GM18870 (cell line): Measurements from ENCODE around the gene CHPF2.

Source experiments
- ATAC-seq: cut with Tn5 transposase; IDR thresholded peaks from one replicate; pipeline ENCODE4 v1.9.1; 2021; ENCODE audit warnings: moderate library complexity; ENCODE audit not compliant: unreplicated experiment

CHPF2 gene

DNA sequence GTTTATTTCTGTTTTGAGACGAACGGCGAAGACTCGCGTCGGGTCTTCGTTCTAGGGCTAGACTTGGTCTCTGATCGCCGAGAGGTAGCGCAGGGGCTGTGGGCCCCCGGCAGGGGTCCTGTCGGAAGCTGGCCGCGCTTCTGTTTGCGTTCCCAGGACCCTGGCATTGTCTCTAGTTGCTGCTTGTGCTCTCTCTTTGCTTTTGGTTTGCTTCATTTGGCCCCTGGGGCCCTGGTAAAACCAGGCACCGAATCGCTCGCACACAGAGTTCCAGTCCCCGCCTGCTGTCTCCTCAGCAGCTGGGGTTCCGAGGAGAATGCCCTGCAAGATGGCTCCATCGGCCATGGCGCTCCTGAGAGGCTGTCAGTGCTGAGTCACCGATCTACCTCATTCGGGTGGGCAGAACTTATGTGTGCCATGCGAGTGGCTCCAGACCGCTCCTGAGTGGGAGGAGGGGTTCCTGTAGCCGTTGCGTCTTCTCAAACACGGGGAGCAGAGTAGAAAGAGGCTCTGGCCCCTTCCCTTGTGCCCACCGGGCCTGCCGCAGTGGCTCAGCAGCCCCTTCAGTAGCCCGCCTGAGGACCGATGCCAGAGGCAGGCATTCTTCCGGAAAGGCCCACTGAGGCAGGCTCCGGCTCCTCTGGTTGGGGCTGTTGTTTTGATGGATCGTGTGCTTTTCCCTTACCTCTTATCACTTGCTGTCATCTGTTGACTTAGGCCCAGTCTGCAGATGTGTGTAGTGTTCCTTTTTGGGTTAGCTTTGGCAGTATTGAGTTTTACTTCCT lies 826 bp downstream of the CHPF2 start:
- no peak for ATAC-seq

- no peak for ATAC-seq
These were observed 1.5 kb downstream of the CHPF2 start for GRCh38 chr7:151233804-151234203.

DNA sequence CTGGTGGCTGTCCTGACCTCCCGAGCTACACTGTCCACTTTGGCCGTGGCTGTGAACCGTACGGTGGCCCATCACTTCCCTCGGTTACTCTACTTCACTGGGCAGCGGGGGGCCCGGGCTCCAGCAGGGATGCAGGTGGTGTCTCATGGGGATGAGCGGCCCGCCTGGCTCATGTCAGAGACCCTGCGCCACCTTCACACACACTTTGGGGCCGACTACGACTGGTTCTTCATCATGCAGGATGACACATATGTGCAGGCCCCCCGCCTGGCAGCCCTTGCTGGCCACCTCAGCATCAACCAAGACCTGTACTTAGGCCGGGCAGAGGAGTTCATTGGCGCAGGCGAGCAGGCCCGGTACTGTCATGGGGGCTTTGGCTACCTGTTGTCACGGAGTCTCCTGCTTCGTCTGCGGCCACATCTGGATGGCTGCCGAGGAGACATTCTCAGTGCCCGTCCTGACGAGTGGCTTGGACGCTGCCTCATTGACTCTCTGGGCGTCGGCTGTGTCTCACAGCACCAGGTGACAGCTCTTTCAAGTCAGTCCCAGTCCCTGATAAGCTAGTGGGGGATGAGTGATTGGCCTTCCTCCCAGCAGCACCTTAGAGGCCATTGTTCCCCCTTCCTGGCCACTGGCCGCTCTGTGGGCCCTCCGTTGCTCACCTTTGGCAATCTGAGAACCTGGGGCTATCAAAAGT lies 3.0 kb downstream of the CHPF2 start:
- no peak for ATAC-seq

DNA sequence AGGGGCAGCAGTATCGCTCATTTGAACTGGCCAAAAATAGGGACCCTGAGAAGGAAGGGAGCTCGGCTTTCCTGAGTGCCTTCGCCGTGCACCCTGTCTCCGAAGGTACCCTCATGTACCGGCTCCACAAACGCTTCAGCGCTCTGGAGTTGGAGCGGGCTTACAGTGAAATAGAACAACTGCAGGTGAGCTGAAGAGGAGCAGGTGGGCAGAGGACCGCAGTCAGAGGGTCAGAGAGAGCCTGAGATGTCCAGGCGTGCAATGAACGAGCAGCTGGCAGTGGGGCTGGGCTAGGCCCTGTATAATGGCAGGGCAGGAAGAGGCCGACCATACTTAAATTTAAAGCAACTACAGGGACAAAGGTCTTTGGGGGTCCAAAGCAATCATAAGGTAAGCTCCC lies 4.1 kb downstream of the CHPF2 start:
- no peak for ATAC-seq

DNA sequence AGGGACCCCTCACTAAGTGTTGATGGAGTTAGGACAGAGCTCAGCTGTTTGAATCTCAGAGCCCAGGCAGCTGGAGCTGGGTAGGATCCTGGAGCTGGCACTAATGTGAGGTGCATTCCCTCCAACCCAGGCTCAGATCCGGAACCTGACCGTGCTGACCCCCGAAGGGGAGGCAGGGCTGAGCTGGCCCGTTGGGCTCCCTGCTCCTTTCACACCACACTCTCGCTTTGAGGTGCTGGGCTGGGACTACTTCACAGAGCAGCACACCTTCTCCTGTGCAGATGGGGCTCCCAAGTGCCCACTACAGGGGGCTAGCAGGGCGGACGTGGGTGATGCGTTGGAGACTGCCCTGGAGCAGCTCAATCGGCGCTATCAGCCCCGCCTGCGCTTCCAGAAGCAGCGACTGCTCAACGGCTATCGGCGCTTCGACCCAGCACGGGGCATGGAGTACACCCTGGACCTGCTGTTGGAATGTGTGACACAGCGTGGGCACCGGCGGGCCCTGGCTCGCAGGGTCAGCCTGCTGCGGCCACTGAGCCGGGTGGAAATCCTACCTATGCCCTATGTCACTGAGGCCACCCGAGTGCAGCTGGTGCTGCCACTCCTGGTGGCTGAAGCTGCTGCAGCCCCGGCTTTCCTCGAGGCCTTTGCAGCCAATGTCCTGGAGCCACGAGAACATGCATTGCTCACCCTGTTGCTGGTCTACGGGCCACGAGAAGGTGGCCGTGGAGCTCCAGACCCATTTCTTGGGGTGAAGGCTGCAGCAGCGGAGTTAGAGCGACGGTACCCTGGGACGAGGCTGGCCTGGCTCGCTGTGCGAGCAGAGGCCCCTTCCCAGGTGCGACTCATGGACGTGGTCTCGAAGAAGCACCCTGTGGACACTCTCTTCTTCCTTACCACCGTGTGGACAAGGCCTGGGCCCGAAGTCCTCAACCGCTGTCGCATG lies 5.2 kb downstream of the CHPF2 start:
- no peak for ATAC-seq

GRCh38 chr7:151238190-151238810 lies 6.0 kb downstream of the CHPF2 start:
- ATAC-seq: no peak

GRCh38 chr7:151238924-151239836 lies 6.9 kb downstream of the CHPF2 start:
- no peak for ATAC-seq

GRCh38 chr7:151239837-151240459 lies 7.7 kb downstream of the CHPF2 start:
- no peak for ATAC-seq

GRCh38 chr7:151240536-151240935 lies 8.3 kb downstream of the CHPF2 start:
- ATAC-seq: no peak

GRCh38 chr7:151240942-151241754 lies 8.9 kb downstream of the CHPF2 start:
- ATAC-seq: no peak

DNA sequence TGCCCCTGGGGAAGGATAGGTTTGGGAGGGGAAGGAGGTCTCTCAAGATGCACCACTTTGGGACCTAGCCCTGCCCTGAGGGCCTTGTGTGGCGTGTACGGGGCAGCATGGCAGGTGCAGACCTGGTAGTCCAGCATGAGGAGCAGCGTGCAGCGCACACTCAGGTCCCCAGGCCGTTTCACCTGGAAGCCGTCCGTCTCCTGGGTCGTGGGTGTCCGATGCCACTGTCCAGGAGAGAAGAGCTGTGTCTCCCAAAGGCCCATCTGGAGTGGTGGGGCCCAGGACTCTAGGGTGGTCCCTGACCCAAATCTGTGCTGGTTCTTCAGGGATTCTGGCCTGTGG lies 9.4 kb downstream of the CHPF2 start:
- no peak for ATAC-seq

DNA sequence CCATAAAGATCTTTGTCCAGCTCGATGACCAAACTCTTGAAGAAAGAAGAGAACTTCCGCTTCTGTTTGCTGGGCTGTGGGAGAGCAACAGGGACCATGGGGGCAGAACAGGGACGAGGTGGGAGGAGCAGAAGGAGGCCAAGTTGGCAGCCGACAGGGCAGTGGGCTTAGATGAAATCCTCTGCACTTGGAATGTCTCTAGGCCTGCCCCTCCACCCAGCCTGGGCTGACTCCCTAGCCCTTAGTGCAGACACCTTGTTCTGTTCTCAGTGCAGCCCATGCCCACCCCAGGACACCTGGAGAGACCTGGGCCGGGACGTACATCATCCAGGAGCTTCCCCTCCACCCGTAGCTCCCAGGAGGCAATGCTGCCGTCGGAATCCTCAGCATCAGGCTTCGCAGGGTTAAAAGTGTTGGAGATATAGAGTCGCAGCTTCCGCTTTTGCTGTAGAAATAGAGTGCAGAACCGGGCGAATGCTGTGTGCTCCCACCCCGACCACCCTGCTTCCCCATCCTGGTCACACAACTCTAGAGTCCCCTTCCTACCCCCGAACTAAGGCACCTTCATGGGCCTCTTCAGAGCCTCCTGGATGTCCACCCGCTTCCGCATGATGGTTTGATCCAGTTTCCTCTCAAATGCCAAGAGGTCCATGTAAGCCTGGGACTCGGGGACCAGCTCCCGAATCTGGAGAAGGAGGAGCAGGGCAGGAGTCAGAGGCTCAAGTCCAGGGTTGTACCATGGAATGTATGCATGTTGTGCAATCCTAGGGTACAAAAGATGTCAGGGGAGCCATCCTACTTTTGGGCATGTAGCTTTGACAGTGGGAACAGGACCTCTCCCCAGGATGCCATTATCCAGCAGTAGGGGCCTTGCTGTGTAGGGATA lies 10.1 kb downstream of the CHPF2 start:
- no peak for ATAC-seq

DNA sequence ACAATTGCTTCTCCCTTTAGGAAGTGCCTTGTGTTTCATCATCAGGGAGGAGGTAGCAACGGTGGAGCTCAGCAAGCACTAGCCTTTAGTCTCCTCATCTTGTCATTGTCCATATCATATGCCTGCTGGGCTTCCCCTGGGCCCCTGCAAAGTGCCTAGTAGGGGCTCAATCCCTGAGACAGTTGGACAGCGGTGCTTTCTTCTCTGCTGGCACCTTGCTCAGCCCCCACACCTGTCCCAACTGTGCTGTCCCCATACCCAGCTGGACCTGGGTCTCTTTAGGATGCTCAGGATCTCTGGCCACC lies 10.7 kb downstream of the CHPF2 start:
- ATAC-seq: no peak

DNA sequence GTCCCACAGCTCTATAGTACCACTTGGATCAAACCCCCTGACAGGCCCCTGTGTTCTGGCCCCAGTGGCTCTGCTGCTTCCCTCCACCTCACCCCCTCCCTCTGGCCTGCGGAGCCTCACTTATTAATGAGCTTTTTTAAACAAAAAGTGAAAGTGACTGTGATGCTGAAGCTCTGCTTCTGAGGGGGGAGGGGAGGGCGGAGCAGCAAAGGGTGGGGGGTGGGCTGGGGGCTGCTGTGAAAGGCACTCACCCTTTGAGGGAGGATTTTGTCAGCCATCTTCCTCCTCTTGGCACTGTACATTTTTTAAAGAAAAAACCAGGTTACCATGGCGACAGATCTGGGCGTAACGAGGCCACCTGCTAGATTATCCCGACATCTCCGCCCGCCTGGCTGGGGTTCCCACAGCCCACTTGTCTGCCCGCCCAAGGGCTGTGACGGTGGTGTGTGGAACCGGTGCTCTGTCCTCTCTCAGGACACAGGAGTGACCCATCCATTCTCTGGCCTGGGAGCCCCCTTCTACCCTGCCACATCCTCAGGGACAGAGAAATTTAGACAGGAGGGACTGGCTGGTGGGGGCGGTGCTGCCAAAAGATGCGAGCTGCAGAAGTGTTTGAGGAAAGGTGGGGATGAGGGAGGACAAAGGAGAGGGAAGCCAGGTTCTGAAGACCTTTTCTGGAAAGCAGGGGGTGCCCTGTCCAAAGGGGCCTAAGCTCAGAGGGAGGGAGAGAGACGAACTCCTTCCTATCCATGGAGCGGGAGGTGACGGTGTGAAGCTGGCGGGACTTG lies 11.3 kb downstream of the CHPF2 start:
- no peak for ATAC-seq

DNA sequence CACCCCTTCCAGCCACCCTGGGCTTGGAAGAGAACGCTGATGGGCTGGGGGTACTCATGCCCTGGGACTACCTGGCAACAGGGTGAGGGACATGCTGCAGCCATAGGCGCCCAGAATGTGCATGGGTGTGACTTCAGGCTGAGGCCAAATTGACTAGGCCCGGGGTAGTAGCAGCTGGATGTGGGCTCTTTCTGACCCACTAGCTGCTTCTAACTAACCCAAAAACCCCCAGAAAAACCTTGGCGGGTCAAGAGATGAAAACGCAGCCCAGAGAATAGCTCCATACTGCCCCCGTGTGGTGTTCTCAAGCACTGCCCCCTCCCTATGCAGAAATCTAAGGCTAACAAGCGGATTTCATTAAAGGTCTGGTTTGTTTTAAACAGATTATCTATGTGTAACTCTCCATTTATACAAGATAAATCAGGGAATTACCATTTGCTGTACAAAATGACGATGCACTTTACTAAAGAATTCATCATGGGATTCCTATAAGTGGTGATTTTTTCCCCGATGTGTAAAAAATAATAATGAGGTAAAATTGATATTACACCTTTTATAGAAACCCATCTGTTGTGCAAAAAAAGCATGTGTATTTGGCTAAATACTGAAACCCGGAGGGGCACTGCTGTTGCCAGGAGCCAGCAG lies 12.0 kb downstream of the CHPF2 start:
- no peak for ATAC-seq

GRCh38 chr7:151244841-151245346 lies 12.6 kb downstream of the CHPF2 start:
- ATAC-seq: no peak
